DMS114 treated with DMSO at 0.1 percent for 48 hours (cell line): ENCODE measurements around the gene ZNF837.
"Not testable (repeated sequence)": the region's sequence is repeated elsewhere in the genome, so short reads cannot be mapped to it uniquely, and the experiment has no call there.

Source experiments
- DNase-seq: peaks from one replicate; lab custom pipeline; 2025; ENCODE audit not compliant: unreplicated experiment; lab: John Stamatoyannopoulos, UW

The ZNF837 gene

DNA sequence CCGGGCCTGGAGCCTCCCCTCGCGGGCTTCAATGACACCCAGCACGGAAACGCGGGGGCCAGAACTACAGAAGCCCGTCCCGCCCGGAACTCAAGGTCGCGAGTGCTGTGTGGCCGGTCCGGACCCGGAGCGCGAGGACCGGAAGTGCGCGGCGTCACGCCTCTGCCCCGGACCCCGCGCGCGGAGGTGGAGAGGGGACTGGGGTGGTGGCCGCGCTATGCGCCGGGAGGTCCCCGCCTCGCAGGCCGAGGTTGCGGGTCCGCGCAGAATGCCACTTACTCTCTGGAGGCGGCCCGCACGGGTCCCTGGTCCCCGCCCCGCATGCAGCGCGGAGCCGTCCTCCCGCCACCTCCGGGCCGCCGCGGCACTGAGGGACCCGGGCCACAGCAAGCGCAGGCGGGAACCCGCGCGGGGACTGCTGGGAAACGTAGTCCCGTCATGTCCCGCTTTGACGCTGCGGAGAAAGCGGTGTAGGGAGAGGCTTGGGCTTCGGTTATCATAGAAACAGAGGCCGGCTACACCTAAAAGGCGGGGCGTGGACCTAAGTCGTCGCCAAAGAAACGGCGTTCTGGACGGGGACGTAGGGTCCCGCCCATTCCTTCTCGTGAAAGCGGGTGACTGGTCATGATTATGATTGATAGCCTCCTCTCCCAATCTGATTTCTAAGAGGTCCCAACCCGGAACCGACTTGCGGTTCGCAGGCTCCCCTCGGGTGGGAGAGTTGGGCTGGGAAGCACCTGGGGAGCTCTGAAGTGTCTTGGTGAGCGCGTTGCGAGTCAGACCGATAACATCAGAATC lies at the start of gene ZNF837:
ZNF837 (minus strand) TSS at position 369 of the 798 bp plus-strand sequence. CDS start 11,698 bp downstream, outside the sequence.
- peak; percentile 99 for DNase-seq

DNA sequence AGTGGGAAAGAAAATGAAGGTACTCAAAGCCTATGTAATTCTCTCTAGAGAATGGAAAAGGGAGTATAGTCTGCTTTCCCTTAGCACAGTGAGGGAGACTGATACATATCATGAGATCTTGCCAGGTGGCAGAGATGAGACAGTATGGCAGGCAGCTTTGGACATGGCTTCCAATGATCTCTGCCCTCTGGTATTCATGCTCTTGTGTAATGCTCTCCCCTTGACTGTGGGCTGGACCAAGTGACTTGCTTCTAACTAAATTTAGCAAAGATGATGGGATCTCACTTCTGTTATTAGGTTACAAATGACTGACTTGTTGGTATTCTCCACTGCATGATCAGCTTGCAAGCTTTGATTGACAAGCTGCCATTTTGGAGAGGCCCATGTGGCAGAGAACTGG lies 48.9 kb upstream of the ZNF837 start:
- DNase-seq, result no peak

DNA sequence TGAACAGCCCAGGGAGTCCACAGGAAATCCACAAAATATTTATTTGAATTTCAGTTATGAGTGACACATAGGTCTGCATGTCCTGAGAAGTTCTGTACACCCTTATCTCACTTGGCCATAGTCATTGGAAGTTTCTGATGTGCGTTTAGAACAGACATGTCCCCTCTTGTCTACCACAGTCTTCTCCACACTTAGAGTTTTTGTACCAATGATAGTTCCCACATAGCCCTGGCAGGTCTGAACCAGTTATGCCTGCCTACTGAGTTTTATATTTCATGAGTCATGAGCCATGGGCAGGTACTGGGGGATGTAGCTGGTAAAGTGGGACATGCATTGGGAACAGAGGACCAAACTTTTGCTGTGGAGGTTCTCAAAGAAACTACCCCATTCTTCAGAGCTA lies 47.8 kb upstream of the ZNF837 start:
- no peak for DNase-seq

DNA sequence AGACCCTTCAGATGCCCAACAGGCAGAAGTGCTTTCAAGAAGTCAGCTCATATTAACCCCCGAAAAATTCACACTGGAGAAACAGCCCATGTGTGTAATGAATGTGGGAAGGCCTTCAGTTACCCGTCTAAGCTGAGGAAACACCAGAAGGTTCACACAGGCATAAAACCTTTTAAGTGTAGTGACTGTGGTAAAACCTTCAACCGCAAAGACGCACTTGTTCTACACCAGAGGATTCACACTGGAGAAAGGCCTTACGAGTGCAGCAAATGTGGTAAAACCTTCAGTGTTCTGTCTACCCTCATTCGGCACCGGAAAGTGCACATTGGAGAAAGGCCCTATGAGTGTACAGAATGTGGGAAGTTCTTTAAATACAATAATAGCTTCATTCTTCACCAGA lies 36.2 kb upstream of the ZNF837 start:
- DNase-seq, result no peak

DNA sequence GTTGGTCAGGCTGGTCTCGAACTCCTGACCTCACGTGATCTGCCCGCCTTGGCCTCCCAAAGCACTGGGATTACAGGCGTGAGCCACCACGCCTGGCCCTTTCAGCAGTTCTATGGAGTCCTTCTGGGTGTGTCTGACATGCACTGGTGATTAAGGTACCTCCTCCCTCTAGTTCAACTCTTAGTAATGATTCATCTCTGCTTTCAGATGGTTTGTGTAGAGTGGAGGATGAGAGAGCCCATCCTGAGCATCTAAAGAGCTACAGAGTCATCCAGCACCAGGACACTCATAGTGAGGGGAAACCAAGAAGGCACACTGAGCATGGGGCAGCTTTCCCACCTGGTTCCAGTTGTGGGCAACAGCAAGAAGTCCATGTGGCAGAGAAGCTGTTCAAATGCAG lies 35.8 kb upstream of the ZNF837 start:
- no peak for DNase-seq

DNA sequence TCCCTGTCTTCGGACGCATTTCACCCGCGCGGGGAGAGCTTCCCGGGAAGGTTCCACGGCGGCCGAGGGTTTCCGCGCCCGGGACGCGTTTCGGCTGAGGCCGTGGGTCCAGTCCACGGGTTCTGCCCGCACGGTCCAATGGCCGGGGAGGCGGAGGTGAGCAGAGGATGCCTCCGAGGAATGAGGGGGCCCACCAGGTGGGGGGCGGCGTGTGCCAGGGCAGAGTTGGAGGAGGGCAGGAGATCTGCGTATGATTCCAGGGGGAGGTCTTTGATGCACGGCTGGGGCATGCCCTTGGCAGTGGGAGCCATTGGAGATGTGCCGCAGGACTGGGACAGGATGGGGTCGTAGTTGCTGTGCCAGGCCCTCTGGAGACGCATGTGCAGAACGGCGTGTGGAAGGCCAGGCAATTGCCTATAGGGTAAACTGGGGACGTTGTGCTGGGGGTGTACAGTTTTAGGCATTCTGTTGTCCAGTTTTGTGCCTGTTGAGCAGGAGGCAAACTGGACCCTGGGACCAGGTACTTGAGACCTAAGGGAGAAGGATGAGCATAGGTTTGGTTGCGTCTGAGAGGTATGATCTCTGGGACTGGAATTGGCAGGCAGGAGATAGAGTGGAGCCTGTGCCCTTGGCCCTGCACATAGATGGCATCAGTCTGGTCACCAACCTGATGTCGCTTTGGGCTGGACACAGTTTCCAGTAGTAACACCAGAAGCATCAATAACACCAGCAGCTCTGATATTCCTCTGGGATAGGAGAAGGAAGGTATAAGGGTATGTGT lies 28.4 kb upstream of the ZNF837 start:
- DNase-seq, result peak; percentile 63

DNA sequence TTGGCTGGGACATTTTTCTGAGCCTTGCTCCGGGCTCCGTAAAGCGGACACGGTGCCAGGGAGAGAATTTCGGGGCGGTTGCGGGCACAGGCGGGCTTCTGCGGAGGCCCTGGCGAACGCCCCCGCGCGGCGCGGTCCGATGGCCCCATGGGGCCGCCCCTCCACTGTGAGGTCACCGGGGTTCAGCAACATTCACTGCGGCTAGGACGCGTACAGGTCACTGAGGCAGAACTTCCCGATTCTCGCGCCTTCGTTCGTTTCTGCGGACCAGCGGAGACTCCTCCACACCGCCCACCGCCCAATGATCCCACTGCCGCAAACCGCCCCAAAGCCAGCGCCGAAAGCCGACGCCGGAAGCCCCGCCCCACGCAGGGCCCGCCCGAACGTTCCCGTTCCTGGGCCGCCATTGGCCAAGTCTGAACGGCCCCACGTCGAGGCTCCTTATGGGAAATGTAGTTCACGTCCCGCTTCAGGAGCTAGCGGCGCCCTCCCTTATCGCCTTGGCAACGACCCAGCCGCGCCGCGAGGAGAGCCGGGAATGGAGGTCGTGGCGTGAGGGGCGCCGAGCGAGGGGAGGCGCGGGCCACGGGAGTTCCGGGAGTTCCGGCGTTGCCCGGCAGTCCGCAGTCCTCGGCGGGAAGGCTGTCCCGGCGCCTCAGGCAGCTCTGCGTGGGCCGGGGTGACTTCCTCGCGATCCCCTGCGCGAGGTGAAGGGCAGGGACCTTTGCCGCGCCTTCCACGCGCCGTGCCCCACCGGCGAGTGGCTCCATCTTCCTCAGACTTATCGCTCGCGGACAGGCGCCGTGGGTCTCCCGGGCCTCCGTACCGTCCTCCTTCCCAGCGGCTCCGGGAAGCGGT lies 27.6 kb upstream of the ZNF837 start, which contains the start of gene ZNF584:
ZNF584 (plus strand) TSS at position 498 of the 858 bp plus-strand sequence. CDS start 499 bp downstream, outside the sequence.
- DNase-seq, result peak; percentile 93

DNA sequence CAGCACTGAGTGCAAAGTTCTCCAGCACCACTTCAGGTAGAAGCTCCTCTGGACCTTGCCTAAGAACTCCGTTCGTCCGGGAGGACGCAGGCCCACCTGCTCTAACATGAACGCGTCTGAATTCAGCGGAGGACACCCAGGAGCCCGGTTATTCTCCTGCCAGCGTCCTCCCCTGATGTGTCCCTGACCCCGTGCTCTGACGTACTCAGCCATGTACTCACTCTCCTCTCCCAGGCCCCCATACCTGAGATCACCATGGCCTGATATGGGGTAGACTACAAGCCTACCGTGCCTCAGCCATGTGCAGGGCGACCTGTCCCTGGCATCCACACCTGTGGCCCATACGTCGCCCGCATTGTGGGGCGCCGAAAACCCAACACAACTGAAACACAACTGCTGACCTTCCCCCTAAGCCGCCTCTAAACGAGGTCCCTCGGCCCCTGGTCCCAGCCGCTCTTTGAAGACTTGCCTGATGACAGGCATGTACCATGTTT lies 26.9 kb upstream of the ZNF837 start:
- no peak for DNase-seq

DNA sequence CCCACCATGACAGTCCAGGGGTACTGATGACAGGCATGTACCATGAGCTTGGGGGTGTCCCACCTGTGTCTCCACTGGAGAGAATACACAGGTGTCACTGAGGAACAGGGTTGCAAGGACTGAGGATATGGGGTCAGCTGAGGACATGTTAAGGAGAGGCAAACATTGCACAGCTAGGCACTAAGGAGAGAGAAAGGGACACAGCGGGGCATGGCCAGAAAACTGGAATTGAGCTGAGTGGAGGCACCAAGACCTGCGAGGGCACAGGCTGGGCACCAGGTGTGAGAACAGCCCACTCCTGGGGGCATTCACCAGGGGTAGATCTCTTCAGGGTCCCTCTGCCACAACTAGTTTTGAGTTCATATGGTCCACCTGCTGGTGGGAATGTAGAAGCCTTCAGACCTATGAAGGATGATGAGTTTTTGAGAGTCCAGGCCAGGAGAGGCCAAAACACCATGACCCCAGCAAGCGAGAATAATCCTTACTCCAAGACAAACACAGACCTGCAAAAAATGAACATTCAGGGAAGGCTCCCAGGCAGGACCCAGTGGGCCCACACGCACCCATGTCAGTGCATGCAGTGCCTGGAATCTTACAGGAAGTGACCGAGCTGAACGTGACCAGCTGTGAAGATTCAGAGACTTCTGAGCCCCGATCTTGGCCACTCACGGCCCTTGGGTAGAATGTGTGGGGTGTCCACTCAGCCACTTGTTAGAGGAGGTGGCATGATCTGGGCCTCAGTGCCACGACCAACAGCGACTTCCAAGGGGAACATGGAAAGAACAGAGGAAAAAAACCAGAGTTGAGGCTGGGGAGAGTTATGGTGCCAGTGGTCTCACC lies 26.2 kb upstream of the ZNF837 start:
- DNase-seq, result no peak

DNA sequence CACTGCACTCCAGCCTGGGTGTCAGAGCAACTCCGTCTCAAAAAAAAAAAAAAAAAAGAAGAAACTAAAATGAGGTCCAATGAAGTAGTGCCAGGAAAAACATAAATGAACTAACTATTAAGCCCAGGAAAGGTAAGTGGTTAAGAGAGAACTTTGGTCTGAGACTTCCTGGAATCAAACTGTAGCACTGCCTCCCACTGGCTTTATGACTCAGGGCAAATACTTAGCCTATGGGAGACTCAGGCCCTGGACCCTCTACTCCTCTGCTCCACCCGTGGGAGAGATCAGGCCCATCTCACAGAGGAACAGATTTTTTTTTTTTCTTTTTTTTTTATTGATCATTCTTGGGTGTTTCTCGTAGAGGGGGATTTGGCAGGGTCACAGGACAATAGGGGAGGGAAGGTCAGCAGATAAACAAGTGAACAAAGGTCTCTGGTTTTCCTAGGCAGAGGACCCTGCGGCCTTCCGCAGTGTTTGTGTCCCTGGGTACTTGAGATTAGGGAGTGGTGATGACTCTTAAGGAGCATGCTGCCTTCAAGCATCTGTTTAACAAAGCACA lies 23.2 kb upstream of the ZNF837 start:
- not testable (repeated sequence) for DNase-seq

DNA sequence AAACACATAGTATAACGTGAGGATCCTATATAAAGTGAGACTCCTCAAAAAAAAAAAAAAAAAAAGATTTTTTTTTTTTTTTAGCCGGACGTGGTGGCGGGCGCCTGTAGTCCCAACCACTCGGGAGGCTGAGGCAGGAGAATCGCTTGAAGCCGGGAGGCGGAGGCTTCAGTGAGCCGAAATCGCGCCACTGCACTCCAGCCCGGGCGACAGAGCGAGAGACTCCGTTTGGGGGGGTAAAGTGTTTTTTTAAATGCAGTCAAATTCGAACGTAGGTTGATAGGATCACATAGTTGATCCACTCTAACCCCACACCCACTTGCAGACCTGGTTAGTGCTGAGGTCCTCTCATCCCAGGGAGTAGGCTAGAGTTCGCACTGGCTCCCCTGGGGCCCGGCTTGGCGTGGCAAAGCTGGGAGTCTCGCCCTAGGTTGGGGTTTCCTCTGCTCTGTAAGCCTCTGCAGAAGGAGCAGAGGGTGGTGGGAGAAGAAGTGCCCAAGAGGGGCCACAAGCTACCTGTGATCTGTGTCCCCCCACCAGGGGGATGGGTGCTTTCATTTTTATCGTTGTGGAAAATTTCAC lies 21.1 kb upstream of the ZNF837 start:
- DNase-seq, result no peak

DNA sequence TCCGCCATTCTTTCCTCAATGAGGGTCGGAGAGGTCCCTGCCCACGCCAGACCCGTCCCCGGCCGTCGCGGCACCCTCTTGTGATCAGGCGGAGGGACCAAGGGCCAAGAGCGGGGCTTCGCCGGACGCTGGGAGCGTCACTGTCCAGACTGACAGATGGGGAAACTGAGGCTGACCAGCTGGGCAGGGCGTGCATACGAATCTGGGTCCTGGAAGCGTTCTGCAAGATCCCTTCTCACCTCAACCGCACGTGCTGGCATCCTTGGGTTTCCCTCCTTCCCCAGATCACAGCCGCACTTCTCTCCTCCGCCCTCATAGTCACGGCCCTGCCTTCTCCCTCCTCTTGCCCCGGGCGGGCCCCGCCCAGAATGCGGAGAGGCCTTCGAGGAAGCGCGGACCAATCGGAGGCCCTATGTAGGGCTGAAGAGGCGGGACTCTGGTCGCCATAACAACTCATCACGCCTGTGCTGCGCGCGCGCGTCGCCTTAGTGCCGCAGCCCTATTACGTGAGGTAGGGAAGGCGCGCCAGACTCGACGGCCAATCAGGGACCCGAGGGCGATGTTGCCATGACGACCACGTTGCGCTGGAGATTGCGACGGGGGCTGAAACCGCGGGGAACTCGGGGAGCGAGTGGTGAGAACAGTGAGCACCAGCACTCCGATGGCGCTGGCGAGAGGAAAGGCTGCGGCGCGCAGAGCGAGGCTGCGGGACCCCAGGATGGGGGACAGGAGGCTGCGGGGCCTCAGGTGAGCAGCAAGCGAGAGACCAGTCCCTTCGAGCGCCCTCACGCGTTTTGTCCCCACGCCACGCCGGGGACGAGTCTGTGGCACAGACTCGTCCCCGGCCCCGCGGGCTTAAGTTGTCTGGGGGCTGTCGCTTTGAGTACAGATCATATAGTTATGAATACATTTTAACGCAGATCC lies 20.3 kb upstream of the ZNF837 start:
- peak; percentile 98 for DNase-seq

DNA sequence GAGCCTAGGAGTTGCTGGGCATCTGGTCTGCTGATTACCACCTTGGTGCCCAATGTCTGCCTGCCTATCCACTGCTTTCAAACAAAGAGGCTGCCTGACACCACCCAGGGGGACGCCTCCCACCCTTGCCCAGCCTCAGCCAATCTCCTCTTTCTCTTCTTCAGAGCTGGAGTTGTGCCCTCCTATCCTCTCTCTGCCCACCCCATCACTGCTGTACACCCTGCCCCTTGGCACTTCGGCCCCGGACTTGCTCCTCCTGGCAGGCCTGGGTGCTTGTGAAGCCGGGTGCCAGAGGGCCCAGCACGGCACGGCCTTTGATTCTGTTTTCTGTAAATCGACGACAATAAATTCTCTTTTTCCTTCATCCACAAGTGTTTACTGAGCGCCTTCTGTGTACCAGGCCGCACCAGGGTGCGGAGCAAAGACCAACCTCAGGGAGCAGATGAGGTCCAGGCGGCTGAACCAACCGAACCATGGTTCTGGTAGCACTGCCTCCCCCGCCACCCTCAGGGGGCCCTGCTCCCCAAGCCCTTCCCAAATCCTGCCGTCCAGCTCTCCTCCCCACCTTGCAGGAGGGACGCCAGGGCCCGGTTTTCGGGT lies 19.6 kb upstream of the ZNF837 start:
- no peak for DNase-seq

DNA sequence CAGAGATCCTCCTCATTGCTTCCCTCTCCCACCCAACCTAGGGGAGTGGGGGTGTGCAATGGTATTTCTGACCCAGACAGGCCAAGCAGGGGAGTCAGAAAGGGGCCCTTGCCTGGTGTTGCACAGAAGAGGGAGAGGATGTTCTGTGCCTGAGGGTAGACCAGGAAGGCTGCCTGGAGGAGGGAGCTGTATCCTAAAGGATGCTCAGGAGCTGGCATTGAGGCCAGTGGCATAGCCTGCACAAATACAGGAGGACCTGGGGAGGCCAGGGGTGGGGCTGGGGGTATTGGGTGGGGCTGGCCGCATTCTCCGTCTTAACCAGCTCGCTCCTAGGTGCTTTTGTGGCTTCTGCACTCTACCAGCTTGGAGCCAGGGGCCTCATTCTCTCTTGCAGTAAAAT lies 19.1 kb upstream of the ZNF837 start:
- no peak for DNase-seq

DNA sequence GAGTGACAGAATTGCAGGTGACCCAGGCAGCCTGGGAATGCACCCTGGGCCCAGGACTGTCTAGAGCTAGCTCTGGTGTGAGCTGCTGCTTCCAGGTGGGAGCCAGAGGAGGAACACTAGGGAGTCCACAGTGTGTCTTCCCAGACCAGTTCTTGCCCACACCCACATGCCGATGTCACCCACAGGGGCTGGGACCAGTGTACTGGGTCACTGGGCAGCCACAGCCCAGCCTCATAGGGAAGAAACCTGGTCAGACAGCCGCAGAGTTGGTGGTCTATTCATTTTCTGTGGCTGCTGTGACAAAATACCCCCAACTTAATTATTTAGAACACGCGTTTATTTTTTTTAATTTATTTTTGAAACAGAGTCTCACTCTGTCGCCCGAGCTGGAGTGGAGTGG lies 17.7 kb upstream of the ZNF837 start:
- DNase-seq, result no peak

DNA sequence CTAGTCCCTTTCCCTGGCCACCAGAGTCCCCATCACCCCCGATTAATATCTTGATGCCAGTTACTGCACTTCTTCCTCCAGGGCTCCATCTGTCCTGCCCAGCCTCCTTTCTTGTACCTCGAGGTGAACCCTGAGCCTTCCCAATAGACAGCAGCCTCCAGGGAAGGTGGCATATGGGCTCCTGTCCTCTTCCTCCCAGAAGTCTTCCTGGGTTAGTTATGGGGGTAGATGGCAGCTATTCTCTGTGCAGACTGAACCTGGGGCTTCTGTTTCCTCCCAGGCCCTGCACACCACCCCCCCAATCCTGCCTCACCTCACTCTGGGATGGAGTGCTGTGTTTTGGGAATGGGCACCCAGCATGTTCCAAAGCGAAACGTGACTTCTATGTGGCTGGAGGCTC lies 17.3 kb upstream of the ZNF837 start:
- no peak for DNase-seq

DNA sequence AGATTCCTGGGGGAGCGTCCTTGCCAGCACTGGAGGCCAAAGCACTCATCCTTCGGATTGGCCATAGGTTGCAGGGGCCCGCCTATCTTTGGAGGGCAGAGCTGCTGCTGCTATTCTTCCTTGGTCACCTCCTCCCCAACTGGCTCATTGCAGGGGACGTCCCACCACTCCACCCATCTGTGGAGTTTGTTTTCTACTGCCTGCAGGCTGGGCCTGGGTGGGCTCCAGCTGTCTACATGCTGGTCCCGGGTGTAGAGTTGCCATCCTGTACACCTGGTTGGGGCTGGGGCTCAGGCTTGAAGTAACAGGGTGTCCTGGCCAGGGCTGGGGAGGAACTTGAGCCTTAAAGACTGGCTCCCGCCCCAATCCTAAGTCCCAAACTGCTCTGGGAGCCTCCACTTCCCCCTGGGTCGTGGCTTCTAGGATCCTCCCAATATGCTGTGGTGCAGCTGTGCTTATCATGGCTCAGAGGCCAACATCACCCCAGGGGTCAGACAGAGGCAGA lies 16.8 kb upstream of the ZNF837 start:
- no peak for DNase-seq
